Measurements from ENCODE around the gene RIMBP2. TPM values are rescaled to one million over a fixed set of nuclear protein-coding genes. Genes with fewer than 3 reads are reported as not detected.

Gene RIMBP2
- total RNA-seq, 1 donor from 2014 or later, result 0.99 TPM

GRCh38 chr12:130762319-130762675 lies 46.2 kb upstream of the RIMBP2 start:
- no peaks in the 10 kb centered on the region for H3K79me2 ChIP-seq (ENCODE audit: low read depth)
- H3K4me3 ChIP-seq, result no peak overlapping the region
- H3K36me3 Mint-ChIP-seq, result no peaks in the 10 kb centered on the region
- DNase-seq (ENCODE audit: low spot score), result no peak
- no peak overlapping the region for H3K4me3 Mint-ChIP-seq
- H3K27ac Mint-ChIP-seq, result no peak overlapping the region
- no peak overlapping the region for H3K27ac ChIP-seq
- H3K4me1 ChIP-seq, result no peaks in the 10 kb centered on the region
- peak overlapping the region; percentile 76 for H2AFZ ChIP-seq (replicated peaks)
- peaks cover 12% of the 10 kb centered on the region for H3K27me3 ChIP-seq
- H3K9me3 Mint-ChIP-seq, result no peaks in the 10 kb centered on the region
- no peaks in the 10 kb centered on the region for H4K20me1 ChIP-seq (ENCODE audit: low read depth)
- H3F3A ChIP-seq (ENCODE audit: low read depth), result peaks cover 9% of the 10 kb centered on the region
- H3K27me3 Mint-ChIP-seq (ENCODE audit: insufficient read depth, low read depth), result peaks cover 2% of the 10 kb centered on the region
- no peak overlapping the region for H3K9ac ChIP-seq
- TF ChIP-seq, protein P1, sequence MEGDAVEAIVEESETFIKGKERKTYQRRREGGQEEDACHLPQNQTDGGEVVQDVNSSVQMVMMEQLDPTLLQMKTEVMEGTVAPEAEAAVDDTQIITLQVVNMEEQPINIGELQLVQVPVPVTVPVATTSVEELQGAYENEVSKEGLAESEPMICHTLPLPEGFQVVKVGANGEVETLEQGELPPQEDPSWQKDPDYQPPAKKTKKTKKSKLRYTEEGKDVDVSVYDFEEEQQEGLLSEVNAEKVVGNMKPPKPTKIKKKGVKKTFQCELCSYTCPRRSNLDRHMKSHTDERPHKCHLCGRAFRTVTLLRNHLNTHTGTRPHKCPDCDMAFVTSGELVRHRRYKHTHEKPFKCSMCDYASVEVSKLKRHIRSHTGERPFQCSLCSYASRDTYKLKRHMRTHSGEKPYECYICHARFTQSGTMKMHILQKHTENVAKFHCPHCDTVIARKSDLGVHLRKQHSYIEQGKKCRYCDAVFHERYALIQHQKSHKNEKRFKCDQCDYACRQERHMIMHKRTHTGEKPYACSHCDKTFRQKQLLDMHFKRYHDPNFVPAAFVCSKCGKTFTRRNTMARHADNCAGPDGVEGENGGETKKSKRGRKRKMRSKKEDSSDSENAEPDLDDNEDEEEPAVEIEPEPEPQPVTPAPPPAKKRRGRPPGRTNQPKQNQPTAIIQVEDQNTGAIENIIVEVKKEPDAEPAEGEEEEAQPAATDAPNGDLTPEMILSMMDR (IDR thresholded peaks at IDR 0.05), result no peak
- TF ChIP-seq EZH2 (IDR thresholded peaks at IDR 0.05) (no peak), EZH2phosphoT487 (IDR thresholded peaks at IDR 0.05) (no peak)
- H3K9me3 ChIP-seq (ENCODE audit: low read depth), result no peaks in the 10 kb centered on the region
- no peaks in the 10 kb centered on the region for H3K4me1 Mint-ChIP-seq
- H3K4me2 ChIP-seq, result no peak overlapping the region
- no peaks in the 10 kb centered on the region for H3K36me3 ChIP-seq

DNA sequence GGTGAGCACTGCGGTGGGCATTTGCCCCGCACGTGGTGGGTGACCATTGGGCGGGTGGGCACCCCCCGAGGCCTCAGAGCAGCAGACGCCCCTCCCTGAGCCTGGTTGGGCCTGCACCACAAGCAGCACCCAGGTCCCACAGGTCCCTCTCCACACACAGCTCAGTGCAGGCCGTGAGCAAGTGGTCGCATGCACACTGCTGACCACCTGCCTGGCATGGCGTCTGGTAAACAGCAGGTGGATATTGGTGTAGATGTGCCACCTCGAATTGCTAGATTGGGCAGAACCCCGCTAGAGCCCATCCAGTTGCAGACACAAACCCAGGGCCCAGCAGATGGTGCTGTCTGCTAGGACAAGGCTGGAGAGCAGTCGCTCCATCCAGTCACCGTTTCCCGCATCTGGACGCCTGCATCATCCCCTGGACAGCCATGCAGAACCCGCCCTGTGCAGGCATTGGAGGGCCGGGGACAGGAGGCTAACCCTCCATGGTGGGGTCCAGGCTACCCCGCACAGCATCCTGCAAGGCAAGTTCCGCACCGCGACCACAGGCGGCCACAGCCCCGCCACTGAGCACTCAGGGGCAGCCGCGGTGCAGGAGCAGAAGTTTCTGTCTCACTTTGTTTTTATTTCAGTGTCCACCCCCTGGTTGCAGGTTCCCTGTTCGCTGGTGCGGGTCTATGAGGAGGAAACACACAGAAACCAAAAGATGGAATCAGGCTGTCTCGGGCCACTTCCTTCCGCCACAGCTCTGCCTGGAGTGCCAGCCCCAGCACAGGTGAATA lies 45.6 kb upstream of the RIMBP2 start:
- Mint-ChIP-seq H3K4me3 (no peak overlapping the region), H3K4me1 (no peaks in the 10 kb centered on the region), H3K36me3 (no peaks in the 10 kb centered on the region), H3K27ac (no peak overlapping the region), H3K9me3 (no peaks in the 10 kb centered on the region), H3K27me3 (ENCODE audit: insufficient read depth, low read depth) (peaks cover 2% of the 10 kb centered on the region)
- H4K20me1 ChIP-seq (ENCODE audit: low read depth), result no peaks in the 10 kb centered on the region
- H3K9me3 ChIP-seq (ENCODE audit: low read depth), result no peaks in the 10 kb centered on the region
- H3K4me1 ChIP-seq, result no peaks in the 10 kb centered on the region
- peak; percentile 81 for DNase-seq (ENCODE audit: low spot score)
- TF ChIP-seq, protein P1 (IDR thresholded peaks at IDR 0.05), result peak; percentile 71
- no peak for TF ChIP-seq EZH2phosphoT487 (IDR thresholded peaks at IDR 0.05)
- peak overlapping the region; percentile 76 for H2AFZ ChIP-seq (replicated peaks)
- H3K27ac ChIP-seq, result no peak overlapping the region
- H3K36me3 ChIP-seq, result no peaks in the 10 kb centered on the region
- H3K9ac ChIP-seq, result no peak overlapping the region
- no peak overlapping the region for H3K4me3 ChIP-seq
- H3K79me2 ChIP-seq (ENCODE audit: low read depth), result no peaks in the 10 kb centered on the region
- peaks cover 12% of the 10 kb centered on the region for H3K27me3 ChIP-seq
- H3K4me2 ChIP-seq, result no peak overlapping the region
- H3F3A ChIP-seq (ENCODE audit: low read depth), result peaks cover 9% of the 10 kb centered on the region

DNA sequence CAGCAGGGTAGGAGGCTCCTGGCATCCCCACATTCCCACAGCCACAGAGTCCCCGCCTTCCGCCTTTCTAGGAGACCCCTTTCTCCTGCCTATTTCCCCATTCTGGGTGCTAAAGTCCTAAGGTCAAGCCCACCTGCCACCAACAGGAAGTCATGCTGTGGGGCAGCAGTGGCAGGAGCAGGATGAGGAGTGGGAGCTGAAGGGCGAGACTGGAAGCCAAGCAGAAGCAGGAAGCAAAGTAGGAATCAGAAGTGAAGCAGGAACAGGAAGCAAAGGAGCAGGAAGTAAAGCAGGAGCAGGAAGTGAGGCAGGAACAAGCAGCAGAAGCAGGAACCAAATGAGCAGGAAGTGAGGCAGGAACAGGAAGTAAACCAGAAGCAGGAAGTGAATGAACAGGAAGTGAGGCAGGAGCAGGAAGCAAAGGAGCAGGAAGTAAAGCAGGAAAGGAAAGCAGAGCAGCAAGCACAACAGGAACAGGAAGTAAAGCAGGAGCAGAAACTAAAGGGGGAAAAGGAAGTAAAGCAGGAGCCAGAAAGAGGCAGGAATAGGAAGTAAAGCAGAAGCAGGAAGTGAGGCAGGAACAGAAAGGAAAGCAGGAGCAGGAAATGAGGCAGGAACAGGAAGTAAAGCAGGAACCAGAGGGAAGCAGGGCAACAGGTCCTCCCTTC lies 38.3 kb upstream of the RIMBP2 start:
- DNase-seq (ENCODE audit: low spot score), result no peak
- Mint-ChIP-seq H3K27ac (peak overlapping the region; percentile 89), H3K27me3 (ENCODE audit: insufficient read depth, low read depth) (peaks cover 13% of the 10 kb centered on the region), H3K36me3 (no peaks in the 10 kb centered on the region), H3K4me3 (peak overlapping the region; percentile 49), H3K4me1 (peaks cover 34% of the 10 kb centered on the region), H3K9me3 (no peaks in the 10 kb centered on the region)
- H3K27me3 ChIP-seq, result no peaks in the 10 kb centered on the region
- H3K4me3 ChIP-seq, result no peak overlapping the region
- H3K4me2 ChIP-seq, result no peak overlapping the region
- H3K9me3 ChIP-seq (ENCODE audit: low read depth), result no peaks in the 10 kb centered on the region
- H2AFZ ChIP-seq (replicated peaks), result no peak overlapping the region
- no peaks in the 10 kb centered on the region for H3K36me3 ChIP-seq
- peaks cover 5% of the 10 kb centered on the region for H3K4me1 ChIP-seq
- H3K79me2 ChIP-seq (ENCODE audit: low read depth), result no peaks in the 10 kb centered on the region
- no peak overlapping the region for H3K27ac ChIP-seq
- H3F3A ChIP-seq (ENCODE audit: low read depth), result peaks cover 12% of the 10 kb centered on the region
- H3K9ac ChIP-seq, result no peak overlapping the region
- no peak for TF ChIP-seq EZH2 (IDR thresholded peaks at IDR 0.05)
- TF ChIP-seq EZH2phosphoT487 (IDR thresholded peaks at IDR 0.05), result no peak
- TF ChIP-seq, protein P1 (IDR thresholded peaks at IDR 0.05), result no peak
- no peaks in the 10 kb centered on the region for H4K20me1 ChIP-seq (ENCODE audit: low read depth)
